GM12874 (cell line): ENCODE data around the gene TPCN1.

ENCODE experiments used
- TF ChIP-seq, protein P1 (sequence below): IDR thresholded peaks from 2 replicates; pipeline ENCODE4 v1.5.1; 2011; ENCODE audit warnings: low read depth, mild to moderate bottlenecking, control low read depth, low read length, moderate library complexity; ENCODE audit not compliant: insufficient read depth

The TPCN1 gene

DNA sequence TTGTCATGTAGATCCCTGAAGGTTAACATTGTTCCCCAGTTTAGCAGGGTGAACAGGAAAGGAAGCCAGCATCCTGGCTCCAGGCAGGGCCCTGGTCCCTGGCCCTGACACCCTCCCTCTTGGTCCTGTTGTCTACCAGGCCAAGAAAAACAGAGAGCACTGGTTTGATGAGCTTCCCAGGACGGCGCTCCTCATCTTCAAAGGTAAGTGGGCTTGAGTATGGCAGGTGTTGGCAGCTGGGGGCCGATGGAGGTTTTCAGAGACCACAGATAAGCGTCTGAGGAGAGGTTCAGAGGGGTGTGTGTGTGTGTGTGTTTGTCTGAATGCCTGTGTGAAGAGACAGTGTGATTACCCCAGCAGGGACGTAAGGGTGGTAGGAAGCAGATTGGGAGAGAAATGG is 57.4 kb downstream of the TPCN1 start:
- TF ChIP-seq, protein P1, sequence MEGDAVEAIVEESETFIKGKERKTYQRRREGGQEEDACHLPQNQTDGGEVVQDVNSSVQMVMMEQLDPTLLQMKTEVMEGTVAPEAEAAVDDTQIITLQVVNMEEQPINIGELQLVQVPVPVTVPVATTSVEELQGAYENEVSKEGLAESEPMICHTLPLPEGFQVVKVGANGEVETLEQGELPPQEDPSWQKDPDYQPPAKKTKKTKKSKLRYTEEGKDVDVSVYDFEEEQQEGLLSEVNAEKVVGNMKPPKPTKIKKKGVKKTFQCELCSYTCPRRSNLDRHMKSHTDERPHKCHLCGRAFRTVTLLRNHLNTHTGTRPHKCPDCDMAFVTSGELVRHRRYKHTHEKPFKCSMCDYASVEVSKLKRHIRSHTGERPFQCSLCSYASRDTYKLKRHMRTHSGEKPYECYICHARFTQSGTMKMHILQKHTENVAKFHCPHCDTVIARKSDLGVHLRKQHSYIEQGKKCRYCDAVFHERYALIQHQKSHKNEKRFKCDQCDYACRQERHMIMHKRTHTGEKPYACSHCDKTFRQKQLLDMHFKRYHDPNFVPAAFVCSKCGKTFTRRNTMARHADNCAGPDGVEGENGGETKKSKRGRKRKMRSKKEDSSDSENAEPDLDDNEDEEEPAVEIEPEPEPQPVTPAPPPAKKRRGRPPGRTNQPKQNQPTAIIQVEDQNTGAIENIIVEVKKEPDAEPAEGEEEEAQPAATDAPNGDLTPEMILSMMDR: no peak

DNA sequence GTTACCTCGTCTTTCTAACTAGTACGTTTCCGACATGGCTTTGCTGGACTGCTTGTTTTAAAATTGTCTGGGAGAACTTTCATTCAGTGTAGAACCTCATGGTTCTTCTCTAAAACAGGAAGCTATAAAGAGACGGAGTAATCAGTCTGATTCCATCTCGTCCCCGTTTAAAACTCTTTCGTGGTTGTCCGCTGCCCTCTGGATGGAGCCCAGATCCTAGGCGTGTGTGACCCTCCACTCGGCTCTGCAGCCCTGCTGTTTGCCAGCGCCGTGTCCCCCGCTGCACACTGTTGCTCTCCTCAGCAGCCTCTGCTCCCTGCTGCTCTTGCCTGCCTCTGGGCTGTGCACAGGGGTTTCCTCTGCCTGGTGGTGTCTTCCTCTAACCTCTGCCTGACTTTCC is 63.5 kb downstream of the TPCN1 start:
- TF ChIP-seq, protein P1: no peak

DNA sequence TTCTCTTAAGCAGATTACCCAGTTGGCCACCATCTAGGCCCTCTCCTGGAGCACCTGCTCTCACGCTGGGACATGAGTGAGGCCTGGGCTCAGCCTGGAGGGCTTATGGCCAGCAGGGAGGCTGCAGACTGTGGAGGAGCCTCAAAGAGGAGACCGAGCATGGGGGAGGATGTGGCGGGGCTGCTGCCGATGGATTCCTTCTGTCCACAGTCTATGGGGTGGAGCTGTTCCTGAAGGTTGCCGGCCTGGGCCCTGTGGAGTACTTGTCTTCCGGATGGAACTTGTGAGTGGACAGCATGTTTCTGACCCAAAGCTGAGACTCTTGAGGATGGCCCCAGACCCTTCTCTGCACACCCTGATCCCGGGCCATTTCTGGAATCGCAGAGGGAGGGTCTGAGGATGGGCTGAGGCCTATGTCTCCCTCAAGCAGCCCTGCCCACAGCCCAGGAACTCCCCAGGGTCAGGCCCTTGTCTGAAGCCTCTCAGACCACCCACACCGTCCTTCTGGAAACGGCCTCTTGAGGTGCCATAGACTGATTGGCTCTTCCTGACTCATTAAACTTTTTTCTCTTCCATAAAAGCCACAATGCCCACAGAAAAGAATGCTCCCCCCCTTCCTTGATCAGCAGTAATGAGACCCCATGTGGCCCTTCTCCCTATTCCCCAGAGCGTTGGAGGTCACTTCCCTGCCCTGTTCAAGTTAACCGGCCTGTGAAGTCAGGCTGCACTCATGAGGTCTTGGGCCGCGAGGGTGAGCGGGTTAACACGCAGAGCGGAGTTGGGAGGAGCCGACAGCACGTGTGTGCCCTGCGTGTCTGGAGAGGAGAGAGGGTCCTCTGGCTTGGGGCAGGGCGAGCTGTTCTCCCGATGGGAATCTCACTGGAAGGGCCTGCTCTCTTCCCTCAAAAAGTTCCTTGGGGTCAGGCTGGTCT is 64.7 kb downstream of the TPCN1 start:
- TF ChIP-seq, protein P1: no peak

DNA sequence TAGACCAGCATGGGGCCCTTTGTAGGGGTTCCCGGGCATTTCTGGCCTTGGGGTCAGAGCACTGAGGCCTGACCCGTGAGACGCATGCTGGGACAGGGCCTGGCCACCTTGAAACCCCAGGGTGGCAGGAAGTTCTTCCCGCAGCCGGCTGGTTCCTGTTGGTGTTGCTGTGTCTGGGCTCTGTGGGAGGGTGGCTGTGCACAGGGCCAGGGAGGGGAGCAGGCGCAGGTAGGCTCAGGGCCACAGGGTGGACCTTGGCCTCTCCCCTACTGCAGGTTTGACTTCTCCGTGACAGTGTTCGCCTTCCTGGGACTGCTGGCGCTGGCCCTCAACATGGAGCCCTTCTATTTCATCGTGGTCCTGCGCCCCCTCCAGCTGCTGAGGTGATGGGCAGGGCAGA is 65.4 kb downstream of the TPCN1 start:
- TF ChIP-seq, protein P1: no peak

DNA sequence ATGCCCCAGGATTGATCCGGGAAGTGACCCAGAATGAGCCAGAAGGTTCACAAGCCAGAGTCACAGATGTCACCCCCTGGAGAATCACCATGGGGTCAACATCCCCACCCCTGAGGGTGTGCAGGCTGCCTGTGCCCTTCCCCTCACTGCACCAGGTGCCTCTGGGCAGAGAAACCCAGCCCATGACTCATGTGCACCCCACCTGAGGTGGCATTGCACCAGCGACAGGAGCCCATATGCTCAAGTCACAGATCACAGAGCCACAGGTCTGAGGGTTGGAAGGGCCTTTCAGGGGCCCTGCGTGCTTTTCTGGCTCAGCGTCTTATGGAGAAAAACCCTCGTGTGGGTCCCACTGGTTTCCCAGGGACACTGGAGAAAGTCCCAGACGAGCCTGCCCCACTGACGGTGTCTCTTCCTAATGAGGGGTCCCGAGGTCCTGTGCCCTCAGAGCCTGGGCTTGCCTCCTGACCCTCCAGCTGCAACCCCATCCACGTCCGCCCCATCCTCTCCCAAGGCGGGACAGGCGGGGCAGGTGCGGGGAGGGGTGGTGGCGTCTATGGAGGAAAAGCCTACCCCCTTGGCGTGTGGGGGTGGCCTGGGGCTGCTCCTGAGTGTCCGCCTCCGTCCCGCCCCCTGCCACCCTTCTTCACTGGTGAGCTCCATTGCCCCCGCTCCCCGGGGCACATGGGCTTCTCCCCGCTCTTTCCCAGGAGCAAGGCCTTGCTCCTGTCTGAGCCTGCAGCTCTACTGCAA is 66.1 kb downstream of the TPCN1 start:
- TF ChIP-seq, protein P1: no peak

DNA sequence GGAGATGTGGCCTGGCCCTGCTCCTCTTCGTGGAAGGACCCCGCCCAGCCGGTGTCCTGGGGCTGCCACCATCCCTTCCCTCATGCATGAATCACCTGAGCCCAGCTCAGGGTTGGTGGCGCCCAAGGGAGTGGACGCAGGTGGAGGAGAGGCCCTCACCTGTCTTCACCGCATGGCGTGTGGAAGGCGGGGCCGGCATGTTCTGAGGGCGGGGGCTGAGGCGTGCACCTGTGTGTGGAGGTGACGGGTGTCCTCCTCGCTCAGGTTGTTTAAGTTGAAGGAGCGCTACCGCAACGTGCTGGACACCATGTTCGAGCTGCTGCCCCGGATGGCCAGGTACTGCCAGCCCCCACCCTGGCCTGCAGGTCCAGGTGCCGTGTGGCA is 66.6 kb downstream of the TPCN1 start:
- TF ChIP-seq, protein P1: no peak

DNA sequence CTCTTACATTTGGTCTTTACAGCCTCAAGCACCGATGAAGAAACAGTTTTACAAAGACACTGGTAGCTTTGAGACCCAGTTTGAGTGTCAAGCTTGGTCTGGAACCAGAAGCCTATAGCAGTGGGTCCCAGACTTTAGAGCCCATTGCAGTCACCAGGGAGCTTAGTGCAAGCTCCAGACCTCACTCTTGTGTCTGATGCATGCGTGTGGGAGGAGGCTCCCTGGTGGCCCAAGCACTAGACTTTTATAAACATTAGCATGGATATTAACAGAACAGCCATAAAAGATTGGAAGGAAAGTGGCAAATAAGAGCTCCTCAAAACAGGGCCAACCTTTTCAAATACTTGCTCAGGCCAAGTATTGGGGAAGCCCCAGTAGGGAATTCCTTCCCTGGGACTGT is 68.1 kb downstream of the TPCN1 start:
- TF ChIP-seq, protein P1: no peak
